Right hindlimb (tissue), 1 donor: ENCODE measurements around the gene UBFD1.
A peak's percentile ranks its signal among the peaks of the same experiment; 100 is the strongest.
"Not testable (repeated sequence)": the region's sequence is repeated elsewhere in the genome, so short reads cannot be mapped to it uniquely, and the experiment has no call there.

ENCODE experiments used
- DNase-seq: peaks from one replicate; pipeline ENCODE4 v3.0.0-alpha.2; 2018

The UBFD1 gene

GRCh38 chr16:23527961-23528643 is 29.4 kb upstream of the UBFD1 start:
- no peak for DNase-seq

GRCh38 chr16:23528644-23529310 is 28.8 kb upstream of the UBFD1 start:
- DNase-seq = no peak

- DNase-seq = no peak
Measured at GRCh38 chr16:23530062-23530461, 27.5 kb upstream of the UBFD1 start.

- no peak for DNase-seq
Measured at GRCh38 chr16:23532448-23532847, 25.1 kb upstream of the UBFD1 start.

DNA sequence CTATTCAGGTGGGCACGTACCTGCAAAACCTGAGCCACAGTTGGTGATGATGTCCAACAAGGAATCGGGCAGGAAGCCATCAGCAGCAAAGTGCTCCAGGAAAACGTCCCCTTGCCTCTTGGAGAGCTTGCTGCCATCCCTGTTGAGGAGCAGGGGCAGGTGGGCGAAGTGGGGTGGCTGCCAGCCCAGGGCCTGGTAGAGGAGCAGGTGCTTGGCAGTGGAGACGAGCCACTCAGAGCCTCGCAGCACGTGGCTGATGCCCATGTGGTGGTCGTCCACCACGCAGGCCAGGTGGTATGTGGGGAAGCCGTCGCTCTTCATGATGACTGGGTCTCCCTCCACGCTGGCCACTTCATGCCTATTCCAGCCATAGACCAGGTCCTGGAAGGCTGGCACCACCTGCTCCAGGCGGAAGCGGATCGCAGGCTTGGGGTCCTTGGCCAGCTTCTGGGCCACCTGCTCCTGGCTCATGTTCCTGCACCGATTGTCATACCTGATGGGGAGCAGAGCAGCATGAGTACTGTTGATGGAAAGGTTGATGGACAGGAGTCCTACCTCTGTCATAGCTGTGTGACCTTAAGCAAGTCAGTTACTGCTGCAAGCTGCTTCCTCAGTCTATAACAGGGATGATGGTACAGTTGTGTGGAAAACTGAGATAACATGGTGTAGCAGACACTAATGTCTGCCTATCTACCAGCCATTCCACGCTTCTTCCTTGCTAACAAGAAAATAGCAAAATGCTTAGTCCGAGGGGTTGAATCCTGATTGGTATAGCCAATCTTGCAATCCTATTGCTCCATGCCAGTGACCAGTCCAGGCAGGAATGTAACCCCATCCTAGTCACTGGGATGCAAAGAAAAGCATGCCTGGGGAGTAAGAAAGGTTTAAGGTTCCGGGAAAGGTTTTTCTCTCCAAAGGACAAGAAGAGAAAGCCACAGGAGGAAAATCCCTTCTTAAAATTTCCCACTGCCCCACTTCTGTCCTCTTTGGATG is 22.4 kb upstream of the UBFD1 start:
- peak; percentile 48 for DNase-seq

DNA sequence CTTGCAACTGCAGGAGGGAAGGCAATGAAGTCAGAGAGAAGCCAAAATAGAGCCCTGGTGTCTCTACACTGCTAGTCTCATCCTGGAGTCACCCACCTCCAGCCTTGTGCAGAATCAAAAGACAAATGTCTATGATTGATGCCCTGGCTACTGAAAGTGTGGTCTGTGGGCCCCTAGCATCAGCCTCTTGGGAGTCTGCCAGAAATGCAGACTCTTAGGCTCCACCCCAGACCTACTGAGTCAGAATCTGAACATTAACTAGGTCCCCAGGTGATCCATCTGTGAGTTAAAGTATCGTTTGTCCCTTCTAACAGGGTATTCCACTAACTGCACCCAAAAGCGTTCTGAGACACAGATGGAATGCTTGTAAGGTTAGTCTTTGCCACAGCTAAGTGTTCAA is 21.6 kb upstream of the UBFD1 start:
- no peak for DNase-seq

DNA sequence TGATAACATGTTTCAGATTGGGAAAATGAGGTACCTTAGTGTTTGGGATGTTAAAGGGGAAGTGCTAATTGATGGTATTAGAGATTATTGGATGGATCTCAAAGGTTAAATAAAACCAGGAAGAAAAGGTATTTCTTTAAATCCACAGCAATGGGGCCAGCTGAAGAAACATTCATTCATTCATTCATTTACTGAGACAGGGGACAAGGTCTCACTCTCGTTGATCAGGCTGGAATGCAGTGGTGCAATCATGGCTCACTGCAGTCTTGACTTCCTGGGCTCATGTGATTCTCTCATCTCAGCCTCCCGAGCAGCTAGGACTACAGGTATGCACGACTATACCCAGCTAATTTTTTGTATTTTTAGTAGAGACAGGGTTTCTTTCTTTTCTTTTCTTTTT is 20.1 kb upstream of the UBFD1 start:
- DNase-seq = no peak

- no peak for DNase-seq
Measured at GRCh38 chr16:23538919-23539278, 18.6 kb upstream of the UBFD1 start.

GRCh38 chr16:23539984-23540816 is 17.3 kb upstream of the UBFD1 start:
- DNase-seq = no peak

DNA sequence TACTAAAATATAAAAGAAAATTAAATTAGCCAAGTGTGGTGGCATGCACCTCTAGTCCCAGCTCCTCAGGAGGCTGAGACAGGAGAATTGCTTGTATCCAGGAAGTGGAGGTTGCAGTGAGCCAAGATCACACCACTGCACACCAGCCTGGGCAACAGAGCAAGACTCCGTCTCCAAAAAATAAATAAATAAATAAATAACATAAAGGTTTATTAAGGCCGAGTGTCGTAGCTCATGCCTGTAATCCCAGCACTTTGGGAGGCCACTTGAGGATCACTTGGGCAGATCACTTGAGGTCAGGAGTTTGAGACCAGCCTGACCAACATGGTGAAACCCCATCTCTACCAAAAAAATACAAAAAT is 16.7 kb upstream of the UBFD1 start:
- not testable (repeated sequence) for DNase-seq

DNA sequence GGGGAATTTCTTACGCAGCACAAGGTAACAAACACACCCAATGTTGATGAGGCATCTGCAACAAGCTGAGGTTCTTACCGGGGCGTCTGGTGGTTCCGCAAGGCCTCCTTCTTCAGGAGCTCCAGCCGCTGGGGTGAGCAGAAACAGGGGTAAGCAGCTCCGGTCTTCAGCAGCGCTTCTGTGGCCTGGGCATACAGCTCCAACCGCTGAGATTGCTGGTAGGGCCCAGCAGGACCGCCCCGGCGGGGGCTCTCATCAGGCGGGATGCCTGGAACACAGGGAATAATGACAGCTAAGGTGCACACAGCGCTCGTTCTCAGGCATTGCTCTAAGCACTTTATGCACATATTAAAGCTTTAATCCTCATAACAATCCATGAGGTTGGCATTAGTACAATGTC is 13.1 kb upstream of the UBFD1 start:
- DNase-seq = no peak

GRCh38 chr16:23549938-23550337 is 7.6 kb upstream of the UBFD1 start:
- no peak for DNase-seq

- no peak for DNase-seq
Measured at GRCh38 chr16:23552161-23552560, 5.4 kb upstream of the UBFD1 start.

DNA sequence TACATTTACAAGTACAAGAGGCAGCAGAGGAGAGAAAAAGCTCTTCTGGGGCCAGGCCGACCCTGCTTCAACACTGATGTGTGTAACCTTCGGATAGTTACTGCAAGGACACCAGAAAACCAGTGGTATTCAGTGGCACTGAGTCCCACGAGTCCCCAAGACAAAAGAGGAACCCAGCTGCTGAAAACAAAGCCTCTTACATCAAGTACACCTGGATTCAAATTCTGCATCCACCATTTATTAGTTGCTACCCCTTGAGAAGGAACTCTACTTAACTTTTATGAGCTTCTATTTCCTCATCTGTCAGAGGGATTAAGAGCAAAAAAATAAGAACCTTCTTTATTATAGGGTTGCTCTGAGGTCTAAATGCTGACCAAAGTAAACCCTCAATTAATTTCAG is 3.0 kb upstream of the UBFD1 start:
- DNase-seq = no peak

DNA sequence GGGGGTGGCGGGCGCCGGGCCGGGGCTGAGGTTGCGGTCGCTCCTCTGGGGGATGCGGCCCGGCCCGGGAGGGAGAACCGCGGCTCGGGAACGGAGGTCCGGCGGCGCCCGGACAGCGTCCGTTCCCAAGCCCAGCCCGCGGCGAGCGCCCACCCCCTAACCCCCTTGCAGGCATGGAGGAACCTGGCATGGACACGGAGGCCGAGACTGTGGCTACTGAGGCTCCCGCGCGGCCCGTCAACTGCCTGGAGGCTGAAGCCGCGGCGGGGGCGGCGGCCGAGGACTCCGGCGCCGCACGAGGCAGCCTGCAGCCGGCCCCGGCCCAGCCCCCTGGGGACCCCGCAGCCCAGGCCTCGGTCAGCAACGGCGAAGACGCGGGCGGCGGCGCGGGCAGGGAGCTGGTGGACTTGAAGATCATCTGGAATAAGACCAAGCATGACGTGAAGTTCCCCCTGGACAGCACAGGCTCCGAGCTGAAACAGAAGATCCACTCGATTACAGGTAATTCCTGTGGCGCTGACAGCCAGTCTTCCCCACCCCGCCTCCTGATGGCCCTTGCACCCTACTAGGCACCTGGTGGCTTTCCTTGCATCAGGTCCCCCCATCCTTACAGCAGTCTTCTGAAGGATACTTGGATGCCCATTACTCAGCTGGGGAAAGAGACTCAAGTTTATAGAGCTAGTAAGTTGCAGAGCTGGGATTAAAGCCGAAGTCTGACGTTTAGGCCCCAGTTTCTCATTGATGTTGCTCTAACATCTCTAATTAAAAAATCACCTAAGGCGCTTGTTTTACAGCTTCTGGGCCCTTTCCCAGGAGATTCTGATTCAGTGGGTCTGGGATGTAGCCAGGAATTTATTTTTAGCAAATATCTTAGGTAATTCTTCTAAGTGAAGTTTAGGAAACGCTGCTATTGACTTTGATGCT is 514 bp downstream of the UBFD1 start:
- no peak for DNase-seq

GRCh38 chr16:23561586-23561985 is 4.1 kb downstream of the UBFD1 start:
- DNase-seq = no peak

GRCh38 chr16:23562505-23562904 is 5.0 kb downstream of the UBFD1 start:
- no peak for DNase-seq

- DNase-seq = no peak
Measured at GRCh38 chr16:23563186-23563585, 5.7 kb downstream of the UBFD1 start.

GRCh38 chr16:23564575-23565363 is 7.2 kb downstream of the UBFD1 start:
- no peak for DNase-seq

- DNase-seq = no peak
Measured at GRCh38 chr16:23566724-23567123, 9.2 kb downstream of the UBFD1 start.

DNA sequence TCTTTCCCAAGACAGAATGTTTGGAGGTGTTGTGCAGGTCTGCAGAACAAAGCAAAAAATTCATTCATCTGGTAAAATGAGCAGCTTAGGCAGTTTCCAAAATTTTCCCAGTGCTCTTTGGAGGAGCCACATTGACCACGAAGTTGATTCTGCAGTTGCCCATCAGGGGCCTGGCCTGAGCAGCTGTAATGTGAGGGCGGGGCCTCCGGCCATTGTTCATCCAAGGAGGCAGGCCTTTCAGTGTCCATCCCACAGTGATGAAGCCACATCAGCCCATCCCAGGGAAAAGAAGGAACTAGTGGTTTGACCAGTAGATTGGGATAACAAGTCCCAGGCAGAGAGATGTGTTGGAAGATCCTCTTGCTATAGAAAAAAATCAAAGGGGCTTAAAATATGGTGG is 10.1 kb downstream of the UBFD1 start:
- no peak for DNase-seq
